Skin epidermis (tissue), 12 donors: ENCODE data around the gene SCP2.
A peak's percentile ranks its signal among the peaks of the same experiment; 100 is the strongest.

ENCODE experiments used
- H3K27ac ChIP-seq, 21 experiments: fragments of 200-600 bp; sonication (generic) in 11 of 21; one replicate each; pipeline ENCODE4 v1.5.0; 2020; ENCODE audit warnings: mild to moderate bottlenecking in 3 of 21, inconsistent platforms in 2 of 21, moderate library complexity in 2 of 21
- H3K4me3 ChIP-seq, 7 experiments: fragments of 200-600 bp; sonication (generic) in 2 of 7; one replicate each; pipeline ENCODE4 v1.5.0; 2020; ENCODE audit warnings: inconsistent platforms in 2 of 7, mild to moderate bottlenecking in 2 of 7, moderate library complexity in 1 of 7

Gene SCP2

GRCh38 chr1:53089478-53090226, 162.6 kb downstream of the SCP2 start:
- no peak overlapping the region for H3K27ac ChIP-seq
- H3K4me3 ChIP-seq, result no peak overlapping the region

DNA sequence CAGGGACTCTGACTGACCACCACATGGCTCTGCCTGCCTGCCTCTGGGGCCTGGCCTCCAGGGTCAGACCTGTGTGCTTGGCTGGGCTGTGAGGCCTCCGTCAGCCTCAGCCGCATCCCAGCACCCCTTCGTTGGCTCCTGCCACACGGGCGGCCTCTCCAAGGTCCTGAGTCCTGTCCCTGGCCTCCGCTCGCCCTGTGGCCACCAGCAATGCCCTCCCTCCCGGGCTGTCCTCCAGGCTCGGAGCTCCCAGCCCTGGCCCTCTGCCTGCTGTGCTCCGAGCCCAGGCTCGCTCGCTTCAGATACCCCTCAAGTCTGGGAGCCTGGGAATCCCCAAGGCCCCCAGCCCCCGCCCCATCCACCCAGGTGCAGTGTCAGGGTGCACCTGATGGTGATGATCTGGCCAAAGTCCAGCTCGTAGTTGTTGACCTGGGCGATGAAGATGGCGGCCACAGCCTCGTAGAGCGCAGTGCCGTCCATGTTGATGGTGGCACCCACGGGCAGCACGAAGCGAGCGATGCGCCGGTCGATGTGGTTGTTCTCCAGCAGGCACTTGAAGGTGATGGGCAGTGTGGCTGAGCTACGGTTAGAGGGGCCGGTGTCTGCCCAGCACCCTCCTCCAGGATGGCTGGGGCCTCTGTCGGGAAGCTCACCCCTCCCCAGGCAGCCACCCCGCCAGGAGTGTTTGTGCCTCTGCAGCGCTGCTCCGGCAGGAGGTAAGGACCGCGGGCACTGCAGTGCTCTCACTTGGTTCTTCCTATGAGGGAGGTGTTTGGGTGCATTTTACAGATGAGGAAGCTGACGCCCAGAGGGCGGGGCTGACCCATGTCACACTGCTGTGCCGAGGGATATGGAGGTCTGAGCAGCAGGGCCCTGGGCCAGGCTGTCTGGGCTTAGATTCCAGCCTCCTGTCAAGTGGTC, 163.4 kb downstream of the SCP2 start:
- no peak overlapping the region for H3K4me3 ChIP-seq
- no peak overlapping the region for H3K27ac ChIP-seq

DNA sequence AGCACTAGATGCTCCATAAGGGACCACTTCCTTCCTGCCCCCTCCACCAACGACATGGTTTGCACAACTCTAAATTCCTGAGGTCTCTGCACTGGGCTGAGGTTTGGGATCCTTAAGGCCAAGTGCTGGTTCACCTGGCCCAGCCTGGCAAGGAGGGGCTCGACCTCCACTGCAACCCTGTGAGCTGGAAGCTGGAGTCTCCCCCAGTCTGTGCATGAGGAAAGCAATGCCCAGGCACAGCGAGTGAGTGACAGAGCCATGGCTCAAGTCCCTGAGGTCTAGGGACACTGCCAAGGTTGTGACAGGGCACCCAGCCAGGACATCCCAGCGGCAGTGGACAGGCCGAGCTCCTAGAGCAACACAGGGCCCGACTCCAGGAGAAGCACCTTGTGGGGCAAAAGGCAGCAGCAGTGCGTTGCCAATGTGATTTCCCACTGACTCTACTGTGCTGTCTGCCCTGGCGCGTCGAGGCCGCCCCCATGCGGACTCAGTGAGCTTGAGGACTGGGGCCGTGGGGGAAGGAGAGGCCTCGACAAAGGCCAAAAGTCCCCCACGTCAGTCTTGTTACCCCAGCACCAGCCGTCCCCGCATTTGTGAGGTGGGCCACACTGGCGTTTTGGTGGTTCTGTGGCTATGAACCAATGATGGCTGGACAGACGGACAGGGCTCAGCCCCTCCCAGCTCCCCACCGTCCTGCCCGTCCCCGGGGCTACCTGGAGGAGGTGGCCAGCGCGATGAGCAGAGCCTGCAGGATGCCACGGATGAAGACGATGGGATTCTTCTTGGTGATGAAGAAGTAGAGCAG, 165.0 kb downstream of the SCP2 start:
- Histone ChIP-seq H3K4me3 (no peak overlapping the region), H3K27ac (no peak overlapping the region)

- no peak overlapping the region for H3K27ac ChIP-seq
- H3K4me3 ChIP-seq, result no peak overlapping the region
These were observed 165.8 kb downstream of the SCP2 start for GRCh38 chr1:53092659-53093450.

- H3K27ac ChIP-seq, result no peak overlapping the region
- no peak overlapping the region for H3K4me3 ChIP-seq
These were observed 166.3 kb downstream of the SCP2 start for GRCh38 chr1:53093451-53093754.

- peak overlapping the region in 3 of 21 experiments; percentile 8 to 23 (median 8) for H3K27ac ChIP-seq
- H3K4me3 ChIP-seq, result no peak overlapping the region
These were observed 166.9 kb downstream of the SCP2 start for GRCh38 chr1:53093778-53094532.

- Histone ChIP-seq H3K4me3 (no peak overlapping the region), H3K27ac (peak overlapping the region in 3 of 21 experiments; percentile 8 to 23 (median 8))
These were observed 167.4 kb downstream of the SCP2 start for GRCh38 chr1:53094533-53094919.
